22Rv1 (cell line): ENCODE measurements around the gene ARID5A.

Experiments used
- ZFX ChIP-seq: fragments of 450-650 bp; IDR thresholded peaks from 2 replicates; pipeline ENCODE4 v1.6.1; 2017; ENCODE audit warnings: antibody characterized with exemption, borderline replicate concordance
- TF ChIP-seq, protein P1 (sequence below): fragments of 450-650 bp; IDR thresholded peaks from 2 replicates; pipeline ENCODE4 v1.5.1; 2017; ENCODE audit warnings: mild to moderate bottlenecking

GRCh38 chr2:96547731-96548171 lies 11.2 kb downstream of the ARID5A start:
- TF ChIP-seq, protein P1, sequence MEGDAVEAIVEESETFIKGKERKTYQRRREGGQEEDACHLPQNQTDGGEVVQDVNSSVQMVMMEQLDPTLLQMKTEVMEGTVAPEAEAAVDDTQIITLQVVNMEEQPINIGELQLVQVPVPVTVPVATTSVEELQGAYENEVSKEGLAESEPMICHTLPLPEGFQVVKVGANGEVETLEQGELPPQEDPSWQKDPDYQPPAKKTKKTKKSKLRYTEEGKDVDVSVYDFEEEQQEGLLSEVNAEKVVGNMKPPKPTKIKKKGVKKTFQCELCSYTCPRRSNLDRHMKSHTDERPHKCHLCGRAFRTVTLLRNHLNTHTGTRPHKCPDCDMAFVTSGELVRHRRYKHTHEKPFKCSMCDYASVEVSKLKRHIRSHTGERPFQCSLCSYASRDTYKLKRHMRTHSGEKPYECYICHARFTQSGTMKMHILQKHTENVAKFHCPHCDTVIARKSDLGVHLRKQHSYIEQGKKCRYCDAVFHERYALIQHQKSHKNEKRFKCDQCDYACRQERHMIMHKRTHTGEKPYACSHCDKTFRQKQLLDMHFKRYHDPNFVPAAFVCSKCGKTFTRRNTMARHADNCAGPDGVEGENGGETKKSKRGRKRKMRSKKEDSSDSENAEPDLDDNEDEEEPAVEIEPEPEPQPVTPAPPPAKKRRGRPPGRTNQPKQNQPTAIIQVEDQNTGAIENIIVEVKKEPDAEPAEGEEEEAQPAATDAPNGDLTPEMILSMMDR, result no peak
- TF ChIP-seq ZFX, result no peak
